SU-DHL-6 (cell line): ENCODE data around the gene OR8K3.

ENCODE experiments used
- H2AFZ ChIP-seq: fragments of 200-600 bp; sonication (generic); 2 replicates; pipeline ENCODE4 v1.6.1; 2014; ENCODE audit warnings: low read depth, mild to moderate bottlenecking, moderate library complexity, mixed read lengths, antibody characterized with exemption, low read length; ENCODE audit not compliant: severe bottlenecking
- H3F3A ChIP-seq: fragments of 200-600 bp; shearing (Covaris generic); 2 replicates; pipeline ENCODE4 v1.6.0; 2016; ENCODE audit warnings: antibody characterized with exemption, mild to moderate bottlenecking; ENCODE audit not compliant: insufficient read depth
- H3K27ac ChIP-seq: fragments of 200-600 bp; sonication (generic); 2 replicates; pipeline ENCODE4 v1.5.1; 2016; ENCODE audit warnings: low read depth, mild to moderate bottlenecking, low read length, moderate library complexity, mixed read lengths
- H3K27me3 ChIP-seq: fragments of 200-600 bp; sonication (generic), shearing (Covaris generic); 2 replicates; pipeline ENCODE4 v1.6.0; 2014; ENCODE audit warnings: mild to moderate bottlenecking, low read length
- H3K36me3 ChIP-seq: fragments of 200-600 bp; sonication (generic); 2 replicates; pipeline ENCODE4 v1.6.1; 2014; ENCODE audit warnings: mild to moderate bottlenecking, low read length, mixed read lengths
- H3K4me2 ChIP-seq: fragments of 300-600, 200-600 bp; shearing (Covaris generic), sonication (generic); 2 replicates; pipeline ENCODE4 v1.6.0; 2014; ENCODE audit warnings: low read length, low read depth, mild to moderate bottlenecking; ENCODE audit not compliant: poor library complexity, severe bottlenecking
- H3K4me3 ChIP-seq: fragments of 200-600 bp; sonication (generic); 2 replicates; pipeline ENCODE4 v1.5.1; 2014; ENCODE audit warnings: antibody characterized with exemption, low read length, mild to moderate bottlenecking, mixed read lengths; ENCODE audit not compliant: insufficient read depth, poor library complexity, severe bottlenecking
- H3K79me2 ChIP-seq: fragments of 200-600 bp; sonication (generic); 2 replicates; pipeline ENCODE4 v1.6.1; 2014; ENCODE audit warnings: mild to moderate bottlenecking, low read length, moderate library complexity; ENCODE audit not compliant: insufficient read depth
- H3K9ac ChIP-seq: fragments of 200-600 bp; sonication (generic); 2 replicates; pipeline ENCODE4 v1.7.0; 2014; ENCODE audit warnings: mild to moderate bottlenecking, low read length
- H3K9me2 ChIP-seq: fragments of 200-600 bp; sonication (generic); replicated peaks from 2 replicates; pipeline ENCODE4 v1.6.1; 2014; ENCODE audit warnings: low read length; ENCODE audit not compliant: insufficient read depth
- H3K9me3 ChIP-seq: fragments of 200-600 bp; sonication (generic); 2 replicates; pipeline ENCODE4 v1.6.1; 2014; ENCODE audit warnings: low read length, mixed read lengths; ENCODE audit not compliant: insufficient read depth
- H4K20me1 ChIP-seq: fragments of 200-600 bp; sonication (generic); 2 replicates; pipeline ENCODE4 v1.6.1; 2014; ENCODE audit warnings: low read depth, mild to moderate bottlenecking, antibody characterized with exemption, low read length, moderate library complexity, mixed read lengths
- CTCF ChIP-seq: fragments of 200-600 bp; sonication (generic); IDR thresholded peaks from one replicate; pipeline ENCODE4 v1.5.1; 2017; ENCODE audit warnings: antibody characterized with exemption, mild to moderate bottlenecking, low read length, moderate library complexity; ENCODE audit not compliant: insufficient read depth, poor library complexity, severe bottlenecking
- EZH2phosphoT487 ChIP-seq: fragments of 200-600 bp; sonication (generic), shearing (Covaris generic); conservative IDR thresholded peaks from 2 replicates; pipeline ENCODE4 v1.6.1; 2018; ENCODE audit warnings: mild to moderate bottlenecking, antibody characterized with exemption, low read length, moderate library complexity, mixed read lengths

The OR8K3 gene

DNA sequence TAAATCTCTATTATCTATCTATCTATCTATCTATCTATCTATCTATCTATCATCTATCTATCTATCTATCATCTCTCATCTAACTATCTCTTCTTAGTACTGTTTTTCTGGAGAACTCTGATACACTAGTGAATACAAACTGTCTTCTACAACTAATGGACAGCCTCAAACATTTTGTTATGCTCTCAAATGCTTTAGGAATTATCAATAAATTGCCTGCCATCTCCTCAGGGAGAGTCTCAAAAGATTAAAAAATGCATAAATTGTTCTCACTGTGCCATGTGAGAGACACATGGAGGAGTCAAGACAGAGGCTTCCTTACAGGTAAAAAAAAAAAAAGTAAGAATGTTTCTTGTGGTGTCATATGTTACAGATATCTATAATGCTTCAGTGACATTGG lies at the start of gene OR8K3:
Gene OR8K3 (plus strand): TSS at position 301 of the 400 bp plus-strand sequence. CDS start 3,163 bp downstream, outside the sequence.
- Histone ChIP-seq H3K9me2 (no peaks in the 10 kb centered on the region), H3K9ac (no peak within 1 kb of the TSS), H3K79me2 (no peaks in the 10 kb centered on the region), H3K27me3 (no peaks in the 10 kb centered on the region), H3K4me3 (no peak within 1 kb of the TSS), H3K27ac (no peak within 1 kb of the TSS), H3F3A (no peaks in the 10 kb centered on the region), H3K9me3 (no peaks in the 10 kb centered on the region), H3K36me3 (no peaks in the 10 kb centered on the region), H3K4me2 (no peak within 1 kb of the TSS), H2AFZ (no peak within 1 kb of the TSS), H4K20me1 (no peaks in the 10 kb centered on the region)
- no peak for TF ChIP-seq EZH2phosphoT487
- no peak for TF ChIP-seq CTCF

DNA sequence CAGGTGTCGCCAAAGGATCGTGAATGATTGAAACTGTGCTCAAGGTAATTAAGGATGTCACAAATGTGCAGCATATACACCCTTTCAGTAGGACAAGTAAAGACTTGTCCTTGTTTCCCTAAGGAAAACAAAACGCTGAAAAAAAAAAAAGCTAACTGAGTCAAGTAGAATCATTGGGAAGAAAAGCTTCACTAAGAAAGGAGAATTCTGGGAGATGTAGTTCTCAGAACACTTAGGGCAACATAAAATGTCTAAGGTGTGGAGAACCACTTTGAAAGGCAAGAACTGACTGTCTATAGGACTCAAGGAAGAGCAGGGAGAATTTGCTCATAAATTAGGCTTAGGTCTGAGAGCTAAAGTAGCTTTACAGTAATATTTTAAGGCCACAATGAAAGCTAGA lies 43.9 kb upstream of the OR8K3 start:
- no peak overlapping the region for H3K4me2 ChIP-seq
- H3F3A ChIP-seq, result no peaks in the 10 kb centered on the region
- no peaks in the 10 kb centered on the region for H3K9me3 ChIP-seq
- no peak overlapping the region for H3K27ac ChIP-seq
- no peaks in the 10 kb centered on the region for H3K27me3 ChIP-seq
- H3K79me2 ChIP-seq, result no peaks in the 10 kb centered on the region
- no peak overlapping the region for H3K9ac ChIP-seq
- no peak overlapping the region for H2AFZ ChIP-seq
- no peak overlapping the region for H3K4me3 ChIP-seq
- no peaks in the 10 kb centered on the region for H3K36me3 ChIP-seq
- H4K20me1 ChIP-seq, result no peaks in the 10 kb centered on the region
- H3K9me2 ChIP-seq, result no peaks in the 10 kb centered on the region
- TF ChIP-seq CTCF, result no peak
- TF ChIP-seq EZH2phosphoT487, result no peak

DNA sequence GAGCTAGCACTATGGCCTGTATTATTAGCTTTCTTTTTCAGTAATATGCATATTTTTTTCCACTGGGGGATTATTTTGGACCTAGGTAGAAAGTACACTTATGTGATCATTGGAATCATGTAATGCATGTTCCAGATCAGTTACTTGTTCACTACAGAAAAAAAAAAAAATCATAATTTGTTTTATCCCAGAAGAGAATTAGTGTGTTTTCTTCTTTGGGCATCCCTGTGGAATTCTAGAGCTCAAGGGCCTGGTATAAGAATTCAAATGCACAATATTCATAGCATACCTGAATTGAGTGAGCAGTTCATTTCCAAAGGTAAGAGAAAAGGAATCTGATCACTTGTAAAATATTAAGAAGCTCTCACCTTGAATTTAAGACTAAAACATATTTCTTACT lies 41.1 kb upstream of the OR8K3 start, which contains the start of gene OR5T1:
Gene OR5T1 (plus strand): TSS at position 301 of the 400 bp plus-strand sequence. CDS start 1,485 bp downstream, outside the sequence.
- TF ChIP-seq EZH2phosphoT487, result no peak
- no peak for TF ChIP-seq CTCF
- Histone ChIP-seq H4K20me1 (no peaks in the 10 kb centered on the region), H2AFZ (no peak within 1 kb of the TSS), H3K9me3 (no peaks in the 10 kb centered on the region), H3K79me2 (no peaks in the 10 kb centered on the region), H3K27me3 (no peaks in the 10 kb centered on the region), H3K36me3 (no peaks in the 10 kb centered on the region), H3F3A (no peaks in the 10 kb centered on the region), H3K4me3 (no peak within 1 kb of the TSS), H3K9me2 (no peaks in the 10 kb centered on the region), H3K27ac (no peak within 1 kb of the TSS), H3K4me2 (no peak within 1 kb of the TSS), H3K9ac (no peak within 1 kb of the TSS)
